GM11168 (cell line): ENCODE data around the gene NMT1.

ENCODE experiments used
- in situ Hi-C: fragments of 300-500 bp; cut with MboI; formaldehyde crosslinking; loops from one replicate; pipeline ENCODE4 v1.12.0; 2022; ENCODE audit warnings: low sequenced_read_pairs; ENCODE audit not compliant: unreplicated experiment

NMT1 gene

GRCh38 chr17:45131616-45132319 lies 70.7 kb downstream of the NMT1 start:
- in situ Hi-C loops = no loop called here

DNA sequence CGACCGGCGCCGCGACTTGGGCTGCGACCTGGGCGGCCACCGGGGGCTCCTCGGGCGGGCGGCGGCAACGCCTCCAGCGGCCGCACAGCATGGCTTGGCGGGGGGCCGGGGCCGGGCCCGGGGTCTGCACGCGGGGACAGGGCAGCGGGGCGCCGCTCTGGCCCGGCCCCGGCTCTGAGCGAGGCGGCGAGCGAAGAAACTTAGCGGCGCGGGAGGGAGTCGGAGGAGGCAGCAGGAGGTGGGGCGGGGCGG lies 71.1 kb downstream of the NMT1 start, which contains the start of gene PLCD3:
Gene PLCD3, minus strand, starts transcription at position 196 of the 252 bp plus-strand sequence. Its CDS starts 105 bp downstream, at position 91.
- in situ Hi-C loops = no loop called here

DNA sequence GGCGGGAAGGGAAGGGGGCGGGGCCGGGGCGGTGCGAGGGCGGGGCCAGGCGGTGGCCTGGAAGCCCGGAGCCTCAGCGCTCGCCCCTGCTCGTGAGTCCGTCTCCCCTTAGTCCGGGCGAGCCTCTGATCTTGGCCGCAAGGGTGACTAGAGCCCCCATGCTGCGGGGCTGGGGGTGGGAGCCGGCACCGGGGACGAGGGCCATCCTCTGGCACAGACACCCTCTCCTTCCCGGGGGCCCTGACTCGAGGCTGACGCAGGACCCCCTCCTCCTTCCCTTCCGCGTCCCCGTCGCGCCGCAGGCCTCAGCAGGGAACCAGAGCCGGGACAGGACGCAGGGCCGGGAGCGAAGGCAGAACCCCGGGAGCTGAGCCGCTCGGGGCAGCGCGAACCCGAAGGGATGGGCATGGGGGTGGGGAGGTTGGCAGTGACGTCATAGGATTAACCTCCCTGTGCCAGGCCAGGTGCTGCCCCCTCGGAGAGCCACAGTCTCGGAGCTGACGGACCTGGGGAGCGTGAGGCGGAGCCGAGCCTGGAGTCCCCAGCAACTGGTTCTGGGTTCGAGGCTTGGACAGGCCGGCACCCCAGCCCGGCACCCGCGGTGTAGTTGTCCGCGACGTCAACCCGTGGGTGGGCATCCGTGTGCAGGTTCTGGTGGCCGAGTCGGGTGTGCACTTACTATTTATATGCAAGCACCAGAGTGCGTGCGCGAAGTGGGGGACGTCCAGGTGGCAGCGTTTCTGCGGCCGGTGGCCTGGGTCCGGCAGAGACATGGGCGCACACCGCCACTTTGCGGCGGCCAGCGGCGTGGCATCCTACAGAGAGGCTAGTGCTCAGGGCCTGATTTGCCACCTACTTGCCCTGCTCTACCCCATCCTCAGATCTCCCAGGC lies 71.7 kb downstream of the NMT1 start:
- in situ Hi-C loops = no loop called here

- in situ Hi-C loops = no loop called here
These were observed 74.3 kb downstream of the NMT1 start, which contains the start of gene ACBD4 for GRCh38 chr17:45135192-45135977. TSS of gene ACBD4 (plus strand) at chr17:45135687. CDS start at chr17:45136145, 458 bp downstream.

GRCh38 chr17:45135978-45136791 lies 75.1 kb downstream of the NMT1 start:
- in situ Hi-C loops = no loop called here

GRCh38 chr17:45136846-45137560 lies 75.9 kb downstream of the NMT1 start:
- in situ Hi-C loops = no loop called here

DNA sequence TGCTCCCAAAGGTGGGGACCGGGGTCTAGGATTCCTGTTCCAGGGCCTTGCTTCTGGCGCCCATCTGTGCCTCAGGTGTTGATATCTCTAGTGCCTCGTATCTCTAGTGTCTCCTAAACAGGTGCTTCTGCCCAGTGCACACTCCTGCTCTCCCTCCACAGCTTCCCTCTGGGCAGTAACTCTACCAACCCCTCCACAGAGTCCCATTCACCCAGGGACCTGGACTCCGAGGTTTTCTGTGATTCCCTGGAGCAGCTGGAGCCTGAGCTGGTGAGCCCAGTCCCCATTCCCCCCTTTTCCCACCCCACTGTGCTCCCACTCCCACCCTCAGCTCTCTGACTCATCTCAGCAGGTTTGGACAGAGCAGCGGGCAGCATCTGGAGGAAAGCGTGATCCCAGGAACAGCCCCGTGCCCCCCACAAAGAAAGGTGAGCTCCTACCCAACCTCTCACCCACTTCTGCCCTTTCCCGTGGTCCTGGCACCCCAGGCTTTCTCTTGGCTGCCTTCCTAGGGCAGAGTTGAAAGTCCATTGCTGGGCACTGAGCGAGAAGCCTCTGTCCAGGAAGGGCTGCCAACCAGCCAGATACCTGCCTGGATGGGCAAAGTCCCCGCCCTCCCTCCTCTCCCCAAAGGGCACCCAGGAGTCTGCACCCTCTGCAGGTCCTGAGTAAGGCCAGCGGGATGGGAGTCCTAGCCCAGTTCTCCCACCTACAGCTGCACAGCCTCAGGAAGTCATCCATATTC lies 76.6 kb downstream of the NMT1 start:
- in situ Hi-C loops = no loop called here

GRCh38 chr17:45138911-45139532 lies 77.9 kb downstream of the NMT1 start:
- in situ Hi-C loops = no loop called here

- in situ Hi-C loops = no loop called here
These were observed 78.4 kb downstream of the NMT1 start for GRCh38 chr17:45139533-45139920.

DNA sequence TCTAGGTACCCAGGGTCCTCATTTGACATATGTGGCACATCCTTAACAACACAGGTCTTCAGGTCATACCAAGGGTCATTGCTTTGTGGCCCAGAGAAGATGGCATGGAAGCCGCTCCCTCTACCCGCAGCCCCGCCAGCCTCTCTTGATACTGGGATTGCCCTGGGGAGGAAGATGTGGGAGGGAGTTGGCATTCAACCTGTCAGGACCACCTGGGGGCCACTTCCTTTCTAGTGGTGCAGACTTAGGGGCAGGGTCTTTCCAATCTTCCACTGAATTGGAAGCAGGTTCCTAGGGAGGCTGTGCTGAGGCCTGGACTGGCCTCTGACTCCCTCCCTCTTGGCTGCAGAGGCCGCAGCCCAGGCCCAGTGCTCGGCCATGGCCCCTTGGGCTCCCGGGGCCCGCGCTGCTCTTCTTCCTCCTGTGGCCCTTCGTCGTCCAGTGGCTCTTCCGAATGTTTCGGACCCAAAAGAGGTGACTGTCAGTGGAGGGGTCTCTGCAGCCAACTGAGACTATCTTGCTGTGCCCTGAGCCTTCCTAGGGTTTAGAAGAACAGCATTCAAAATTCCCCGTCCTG lies 82.1 kb downstream of the NMT1 start:
- in situ Hi-C loops = loop anchor here (10.0 kb wide), 1 partner anchor 52 kb away; no protein-coding TSS in a partner anchor

DNA sequence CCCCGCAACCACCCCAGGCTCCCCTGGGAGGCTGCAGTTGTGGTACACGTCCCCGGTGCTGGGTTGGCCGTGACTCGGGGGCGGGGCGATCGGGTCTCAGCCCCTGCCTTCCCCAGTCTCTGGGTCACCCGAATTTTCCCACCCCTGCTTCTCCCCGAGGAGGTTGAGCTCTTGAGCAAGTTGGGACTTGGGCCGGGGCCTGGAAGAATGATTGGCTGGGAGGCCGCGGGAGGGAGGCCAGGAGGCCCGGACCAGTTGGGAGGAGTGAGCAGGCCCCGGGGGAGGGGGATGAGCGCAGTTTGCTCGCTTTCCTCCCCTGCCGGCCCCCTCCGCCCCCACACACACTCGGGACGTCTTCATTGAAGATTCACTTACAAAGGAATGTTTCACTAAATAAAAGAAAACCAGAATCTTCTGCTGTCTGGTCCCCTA lies 82.7 kb downstream of the NMT1 start:
- in situ Hi-C loops = loop anchor here (10.0 kb wide), 1 partner anchor 51 kb away; no protein-coding TSS in a partner anchor

- in situ Hi-C loops = loop anchor here (10.0 kb wide), 1 partner anchor 50 kb away; no protein-coding TSS in a partner anchor
These were observed 83.3 kb downstream of the NMT1 start for GRCh38 chr17:45144199-45145034.

GRCh38 chr17:45145035-45145389 lies 83.9 kb downstream of the NMT1 start:
- in situ Hi-C loops = loop anchor here (10.0 kb wide), 1 partner anchor 50 kb away; no protein-coding TSS in a partner anchor

- in situ Hi-C loops = loop anchor here (10.0 kb wide), 1 partner anchor 49 kb away; no protein-coding TSS in a partner anchor
These were observed 85.0 kb downstream of the NMT1 start for GRCh38 chr17:45146166-45146565.

DNA sequence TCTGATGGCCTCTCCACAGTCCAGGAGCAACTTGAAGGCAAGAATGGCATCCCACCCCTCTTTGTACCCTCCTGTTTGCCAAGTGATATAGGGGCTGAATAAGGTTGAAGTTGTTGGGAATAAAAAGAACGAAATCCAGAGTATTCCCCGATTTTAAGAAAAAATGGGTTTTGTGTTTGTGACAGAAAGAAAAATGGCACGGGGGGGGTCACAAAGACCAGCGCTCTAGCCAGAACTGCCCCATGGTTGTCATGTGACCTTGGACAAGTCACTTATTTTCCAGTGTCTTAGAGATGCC lies 85.4 kb downstream of the NMT1 start:
- in situ Hi-C loops = loop anchor here (10.0 kb wide), 1 partner anchor 48 kb away; no protein-coding TSS in a partner anchor

DNA sequence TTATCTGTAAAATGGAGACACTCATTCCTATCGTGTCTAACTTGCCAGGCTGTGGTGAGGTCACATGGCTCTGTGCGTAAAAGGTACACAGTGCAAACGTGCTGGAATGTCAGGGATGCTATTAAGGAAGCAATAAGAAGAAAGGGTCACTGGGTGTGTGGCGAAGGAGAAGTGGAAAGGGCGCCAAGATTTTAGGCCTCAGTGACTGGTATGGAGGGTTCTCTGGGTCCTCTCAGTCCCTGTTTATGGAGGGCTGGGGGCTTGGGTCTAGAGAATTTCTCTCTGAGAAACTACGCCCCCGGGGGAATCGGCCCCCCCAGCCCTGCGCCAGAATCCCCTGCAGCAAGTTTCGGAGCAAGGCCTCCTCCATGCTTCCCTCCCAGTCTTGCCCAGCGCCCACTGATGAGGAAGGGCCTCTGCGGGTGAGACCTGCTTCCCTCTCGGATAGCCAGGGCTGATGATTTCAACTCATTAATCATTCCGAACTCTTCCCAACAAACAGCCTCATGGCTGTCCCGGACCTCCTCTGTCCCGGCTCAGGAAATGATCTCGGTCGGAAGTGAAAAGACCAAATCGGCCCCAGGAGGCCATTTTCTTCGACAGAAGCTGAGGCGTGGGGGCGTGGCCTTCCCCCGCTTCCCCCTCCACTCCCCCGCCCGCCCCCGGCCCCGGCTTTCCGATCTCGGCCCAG lies 85.9 kb downstream of the NMT1 start:
- in situ Hi-C loops = loop anchor here (10.0 kb wide), 1 partner anchor 48 kb away; no protein-coding TSS in a partner anchor
